Head of caudate nucleus (tissue), 42 donors: ENCODE data around the gene RRBP1.

Experiments
- DNase-seq, 42 donors: peaks; one replicate each; pipeline versions ENCODE4 v3.0.0 to v3.0.0-alpha.2; 2020 to 2021; ENCODE audit warnings: mixed read lengths in 7 of 42
- intact Hi-C: fragments of 100-400 bp; cut with DNase I; formaldehyde crosslinking; loops from one replicate; pipeline ENCODE4 v1.15.0; 2022

Gene RRBP1

GRCh38 chr20:17642404-17643269, 39.4 kb downstream of the RRBP1 start:
- intact Hi-C loops: no loop called here
- no peak for DNase-seq

- intact Hi-C loops: no loop called here
- DNase-seq: peak in 19 of 42 donors; percentile 24 to 62 (median 49)
These were observed 40.0 kb downstream of the RRBP1 start for GRCh38 chr20:17641993-17642392.

- DNase-seq: no peak
- intact Hi-C loops: no loop called here
These were observed 40.5 kb downstream of the RRBP1 start for GRCh38 chr20:17641520-17641964.

- DNase-seq: no peak
- intact Hi-C loops: no loop called here
These were observed 41.1 kb downstream of the RRBP1 start for GRCh38 chr20:17640875-17641378.

GRCh38 chr20:17640146-17640874, 41.7 kb downstream of the RRBP1 start:
- DNase-seq: no peak
- intact Hi-C loops: no loop called here

- intact Hi-C loops: loop anchor here (5.0 kb wide), 1 partner anchor 43 kb away; the partner anchor contains the start of gene RRBP1
- no peak for DNase-seq
These were observed 43.1 kb downstream of the RRBP1 start for GRCh38 chr20:17638835-17639407.

- intact Hi-C loops: loop anchor here (5.0 kb wide), 1 partner anchor 44 kb away; the partner anchor contains the start of gene RRBP1
- DNase-seq: no peak
These were observed 43.9 kb downstream of the RRBP1 start for GRCh38 chr20:17637985-17638640.

GRCh38 chr20:17637413-17637780, 44.6 kb downstream of the RRBP1 start:
- intact Hi-C loops: loop anchor here (5.0 kb wide), 1 partner anchor 45 kb away; the partner anchor contains the start of gene RRBP1
- peak in 2 of 42 donors; percentile 42 to 60 for DNase-seq

GRCh38 chr20:17636523-17637412, 45.3 kb downstream of the RRBP1 start:
- intact Hi-C loops: loop anchor here (5.0 kb wide), 1 partner anchor 46 kb away; the partner anchor contains the start of gene RRBP1

GRCh38 chr20:17635332-17636244, 46.5 kb downstream of the RRBP1 start:
- intact Hi-C loops: loop anchor here (5.0 kb wide), 1 partner anchor 47 kb away; the partner anchor contains the start of gene RRBP1

More at GRCh38 chr20:17636523-17637412, 45.3 kb downstream of the RRBP1 start:
- DNase-seq: peak; percentile 60 to 93 (median 86)

GRCh38 chr20:17634661-17635331, 47.2 kb downstream of the RRBP1 start:
- DNase-seq: peak in 8 of 42 donors; percentile 21 to 44 (median 33)
- intact Hi-C loops: loop anchor here (5.0 kb wide), 1 partner anchor 48 kb away; the partner anchor contains the start of gene RRBP1

More at GRCh38 chr20:17635332-17636244, 46.5 kb downstream of the RRBP1 start:
- DNase-seq: no peak

GRCh38 chr20:17633850-17634500, 48.1 kb downstream of the RRBP1 start:
- intact Hi-C loops: no loop called here

GRCh38 chr20:17633221-17633849, 48.7 kb downstream of the RRBP1 start:
- intact Hi-C loops: no loop called here
- no peak for DNase-seq

More at GRCh38 chr20:17633850-17634500, 48.1 kb downstream of the RRBP1 start:
- peak in 1 of 42 donors; percentile 37 for DNase-seq

- DNase-seq: no peak
- intact Hi-C loops: no loop called here
These were observed 50.3 kb downstream of the RRBP1 start for GRCh38 chr20:17631576-17632319.
